HUES6 (cell line): ENCODE data around the gene REXO5.

Experiments used
- H3K27ac ChIP-seq: 2 replicates; pipeline ENCODE4 v1.7.0; 2013; ENCODE audit warnings: low read depth, mild to moderate bottlenecking, low read length, inconsistent platforms
- H3K27me3 ChIP-seq: 2 replicates; pipeline ENCODE4 v1.6.1; 2013; ENCODE audit warnings: low read length; ENCODE audit not compliant: control insufficient read depth, insufficient read depth
- H3K36me3 ChIP-seq: 2 replicates; pipeline ENCODE4 v1.6.1; 2013; ENCODE audit warnings: low read length; ENCODE audit not compliant: control insufficient read depth, insufficient read depth
- H3K4me1 ChIP-seq: 2 replicates; pipeline ENCODE4 v1.6.1; 2013; ENCODE audit warnings: low read length; ENCODE audit not compliant: control insufficient read depth, insufficient read depth
- H3K4me3 ChIP-seq: 2 replicates; pipeline ENCODE4 v1.5.1; 2013; ENCODE audit warnings: low read depth, low read length
- H3K9ac ChIP-seq: one replicate; pipeline ENCODE4 v1.6.1; 2013; ENCODE audit warnings: mild to moderate bottlenecking, low read length
- H3K9me3 ChIP-seq: 2 replicates; pipeline ENCODE4 v1.6.1; 2013; ENCODE audit warnings: low read depth, low read length; ENCODE audit not compliant: control insufficient read depth, insufficient read depth

The REXO5 gene

DNA sequence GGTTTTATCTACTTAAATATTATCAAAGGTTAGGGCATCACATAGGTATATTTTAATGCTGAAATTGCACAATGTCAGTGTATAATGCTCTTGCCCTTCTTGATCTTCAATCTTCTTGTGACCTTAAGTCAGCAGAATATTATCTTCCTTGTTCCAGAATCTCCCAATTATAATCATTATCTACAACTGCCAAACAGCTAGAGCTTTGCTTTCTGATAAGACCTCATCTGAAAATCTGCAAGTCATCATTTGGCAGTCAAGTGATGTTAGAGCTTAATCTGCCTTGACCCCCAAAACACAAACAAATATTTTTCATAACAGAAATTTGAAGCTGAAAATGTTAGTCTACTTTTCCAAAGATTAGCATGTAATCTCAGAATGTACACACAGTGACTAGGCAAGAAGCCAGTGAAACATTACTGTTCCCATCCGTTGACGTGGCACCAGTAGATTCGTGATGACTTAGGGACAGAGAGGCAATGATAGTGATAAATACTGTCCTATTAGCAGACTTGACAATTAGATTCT, 19.8 kb downstream of the REXO5 start:
- peaks cover 54% of the 10 kb centered on the region for H3K36me3 ChIP-seq
- H3K4me1 ChIP-seq: no peaks in the 10 kb centered on the region
- no peak overlapping the region for H3K27ac ChIP-seq
- no peak overlapping the region for H3K9ac ChIP-seq
- no peak overlapping the region for H3K4me3 ChIP-seq
- no peaks in the 10 kb centered on the region for H3K9me3 ChIP-seq
- no peaks in the 10 kb centered on the region for H3K27me3 ChIP-seq

DNA sequence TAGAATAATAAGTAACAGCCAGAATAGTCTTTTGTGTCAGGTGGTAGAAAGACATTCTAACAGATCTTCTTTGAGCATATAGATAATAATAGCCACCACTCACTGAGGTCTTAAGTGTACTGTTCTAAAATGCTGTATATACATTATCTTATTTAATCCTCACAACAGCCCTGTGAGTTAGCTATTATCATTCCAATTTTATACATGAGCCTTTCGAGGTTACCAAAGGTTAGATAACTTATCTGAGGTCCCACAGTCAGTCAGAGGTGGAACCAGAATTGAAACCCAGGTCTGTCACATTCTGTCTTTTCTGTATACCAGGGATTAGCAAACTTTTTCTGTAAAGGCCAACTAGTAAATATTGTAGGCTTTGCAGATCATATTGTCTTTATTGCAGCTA, 23.2 kb downstream of the REXO5 start:
- H3K36me3 ChIP-seq: peaks cover 55% of the 10 kb centered on the region
- H3K9me3 ChIP-seq: no peaks in the 10 kb centered on the region
- no peak overlapping the region for H3K27ac ChIP-seq
- H3K27me3 ChIP-seq: no peaks in the 10 kb centered on the region
- H3K4me1 ChIP-seq: no peaks in the 10 kb centered on the region
- no peak overlapping the region for H3K9ac ChIP-seq
- no peak overlapping the region for H3K4me3 ChIP-seq

DNA sequence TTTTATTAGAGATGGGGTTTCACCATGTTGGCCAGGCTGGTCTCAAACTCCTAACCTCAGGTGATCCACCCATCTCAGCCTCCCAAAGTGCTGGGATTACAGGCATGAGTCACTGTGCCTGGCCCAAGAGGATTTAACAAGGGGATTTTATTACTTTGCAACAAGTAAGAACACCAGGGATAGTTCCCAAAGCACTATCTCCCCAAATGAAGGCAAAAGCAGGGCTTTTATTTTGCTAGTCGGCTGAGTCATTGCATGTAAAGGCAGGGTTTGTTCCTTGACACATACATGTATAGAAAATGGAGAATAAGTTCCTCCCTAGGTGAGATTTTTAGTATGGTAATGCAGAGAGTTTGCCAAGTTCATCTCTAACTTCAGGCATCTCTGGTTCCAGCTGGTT, 24.0 kb downstream of the REXO5 start:
- Histone ChIP-seq H3K9ac (no peak overlapping the region), H3K36me3 (peaks cover 53% of the 10 kb centered on the region), H3K4me1 (no peaks in the 10 kb centered on the region), H3K4me3 (no peak overlapping the region), H3K27me3 (no peaks in the 10 kb centered on the region), H3K27ac (no peak overlapping the region), H3K9me3 (no peaks in the 10 kb centered on the region)

DNA sequence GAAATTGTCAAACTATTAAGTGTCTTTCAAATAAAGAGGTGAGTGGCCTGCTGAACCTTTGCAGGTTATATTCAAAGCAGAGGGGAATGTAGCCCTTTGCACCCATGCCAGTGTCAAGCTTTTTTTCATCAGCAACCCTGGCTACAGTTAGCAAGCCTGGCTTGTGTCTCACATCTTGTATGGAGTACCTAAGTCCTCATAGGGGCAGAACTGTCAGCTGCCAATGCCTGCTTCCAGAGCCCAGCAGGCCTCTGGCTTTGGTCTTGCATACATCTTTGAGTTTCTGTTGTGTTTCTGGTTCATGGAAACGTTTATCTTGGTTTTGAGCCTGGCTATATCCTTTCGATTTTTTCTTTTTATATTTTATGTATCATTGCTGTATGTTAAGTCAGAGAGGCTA, 26.8 kb downstream of the REXO5 start:
- no peak overlapping the region for H3K4me3 ChIP-seq
- H3K27ac ChIP-seq: no peak overlapping the region
- peaks cover 51% of the 10 kb centered on the region for H3K36me3 ChIP-seq
- no peak overlapping the region for H3K9ac ChIP-seq
- H3K9me3 ChIP-seq: 0 out of 2 replicates have a peak, but pooled peaks cover 5% of the 10 kb centered on the region
- no peaks in the 10 kb centered on the region for H3K27me3 ChIP-seq
- H3K4me1 ChIP-seq: no peaks in the 10 kb centered on the region

DNA sequence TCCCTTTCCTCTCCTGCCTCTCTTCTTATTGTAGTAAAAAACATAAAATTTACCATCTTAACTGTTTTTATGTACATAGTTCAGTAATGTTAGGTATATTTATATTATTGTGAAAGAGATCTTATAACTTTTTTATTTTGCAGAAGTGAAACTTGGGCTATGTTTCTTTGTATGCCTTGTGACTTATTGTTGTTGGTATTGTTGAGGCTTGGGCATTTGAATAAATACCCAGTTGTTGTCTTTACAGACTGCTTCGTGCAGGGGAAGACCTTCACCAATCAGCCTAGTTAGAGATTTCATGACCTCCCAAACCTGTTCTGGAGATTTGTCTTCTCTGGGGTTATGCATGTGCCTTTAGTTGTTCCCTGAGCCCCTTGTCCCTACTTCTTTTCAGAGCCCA, 31.9 kb downstream of the REXO5 start:
- H3K9me3 ChIP-seq: 0 out of 2 replicates have a peak, but pooled peaks cover 5% of the 10 kb centered on the region
- H3K9ac ChIP-seq: no peak overlapping the region
- no peaks in the 10 kb centered on the region for H3K4me1 ChIP-seq
- H3K4me3 ChIP-seq: no peak overlapping the region
- no peak overlapping the region for H3K27ac ChIP-seq
- H3K36me3 ChIP-seq: peaks cover 52% of the 10 kb centered on the region
- H3K27me3 ChIP-seq: no peaks in the 10 kb centered on the region

DNA sequence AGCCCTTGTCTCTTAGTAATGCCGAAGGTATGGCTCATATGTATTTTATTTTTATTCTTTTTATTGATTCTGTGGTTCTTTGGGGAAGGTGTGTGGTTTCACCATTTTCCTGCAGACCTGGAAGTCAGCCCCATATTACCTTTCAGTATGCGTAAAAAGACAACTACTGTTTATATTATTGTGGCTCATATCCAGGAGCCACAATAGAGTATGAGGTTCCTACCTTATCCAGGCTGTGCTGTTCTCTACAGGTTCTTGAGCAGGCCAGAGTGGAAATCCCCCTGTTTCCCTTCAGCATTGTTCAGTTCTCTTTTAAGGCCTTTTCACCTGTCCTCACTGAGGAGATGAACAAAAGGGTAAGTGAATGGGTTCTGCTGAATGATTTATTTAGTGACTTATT, 33.2 kb downstream of the REXO5 start:
- Histone ChIP-seq H3K36me3 (peaks cover 48% of the 10 kb centered on the region), H3K9me3 (0 out of 2 replicates have a peak, but pooled peaks cover 5% of the 10 kb centered on the region), H3K4me1 (no peaks in the 10 kb centered on the region), H3K9ac (no peak overlapping the region), H3K27ac (no peak overlapping the region), H3K27me3 (no peaks in the 10 kb centered on the region), H3K4me3 (no peak overlapping the region)

DNA sequence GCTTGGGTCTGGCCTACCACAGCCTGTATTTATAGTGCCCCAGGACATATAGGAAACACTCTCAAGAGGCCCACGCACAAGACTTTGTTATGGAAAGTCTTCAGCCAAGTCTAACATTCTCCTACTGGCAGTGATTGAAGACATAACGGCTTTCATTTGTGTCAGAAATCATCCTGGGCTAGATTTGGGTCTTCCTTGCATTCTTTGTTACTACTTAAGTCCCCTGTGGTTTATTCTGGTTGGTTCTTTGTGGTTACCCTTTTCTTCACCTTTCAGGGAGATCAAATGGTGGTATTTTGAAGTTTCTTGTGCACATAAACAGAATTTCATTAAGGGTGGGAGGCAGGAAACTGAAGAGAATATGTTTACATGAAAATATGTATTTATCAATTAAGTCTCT, 37.7 kb downstream of the REXO5 start:
- Histone ChIP-seq H3K27ac (0 out of 2 replicates have a peak overlapping the region, but pooled peaks have one; percentile 23), H3K9me3 (no peaks in the 10 kb centered on the region), H3K9ac (no peak overlapping the region), H3K4me3 (no peak overlapping the region), H3K4me1 (no peaks in the 10 kb centered on the region), H3K27me3 (no peaks in the 10 kb centered on the region), H3K36me3 (peaks cover 40% of the 10 kb centered on the region)

DNA sequence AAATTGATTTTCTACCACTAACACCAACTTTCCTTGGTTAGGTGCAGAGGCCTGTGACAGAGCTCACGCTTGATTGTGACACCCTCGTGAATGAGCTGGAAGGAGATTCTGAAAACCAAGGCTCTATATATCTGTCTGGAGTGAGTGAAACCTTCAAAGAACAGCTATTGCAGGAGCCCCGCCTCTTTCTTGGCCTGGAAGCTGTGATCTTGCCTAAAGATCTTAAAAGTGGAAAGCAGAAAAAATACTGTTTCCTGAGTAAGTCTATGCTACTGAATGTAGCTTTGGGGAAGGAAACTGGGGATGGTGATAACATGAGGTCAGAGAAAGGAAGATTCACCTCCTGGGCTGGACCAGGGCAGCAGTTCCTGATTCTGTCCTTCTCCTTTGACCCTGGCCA, 38.3 kb downstream of the REXO5 start:
- Histone ChIP-seq H3K4me1 (no peaks in the 10 kb centered on the region), H3K9ac (no peak overlapping the region), H3K4me3 (no peak overlapping the region), H3K27ac (no peak overlapping the region), H3K36me3 (peaks cover 38% of the 10 kb centered on the region), H3K27me3 (no peaks in the 10 kb centered on the region), H3K9me3 (no peaks in the 10 kb centered on the region)

DNA sequence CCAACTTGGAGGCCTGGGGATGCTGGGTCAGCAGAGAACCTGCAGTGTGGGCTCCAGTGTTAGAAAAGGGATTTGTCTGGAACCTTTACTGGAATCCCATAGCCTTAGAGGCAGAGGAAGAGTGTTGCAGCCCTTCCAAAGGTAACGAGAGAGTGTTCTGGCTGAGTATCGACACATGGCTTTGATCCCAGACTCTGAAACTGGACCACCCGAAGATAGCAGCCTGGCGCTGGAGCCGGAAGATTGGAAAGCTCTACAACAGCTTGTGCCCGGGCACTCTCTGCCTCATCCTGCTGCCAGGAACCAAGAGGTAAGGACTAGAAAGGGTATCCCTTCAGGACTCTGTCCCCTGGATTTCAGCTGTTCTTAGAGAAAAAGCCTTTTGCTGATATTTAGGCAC, 39.7 kb downstream of the REXO5 start:
- Histone ChIP-seq H3K36me3 (peaks cover 30% of the 10 kb centered on the region), H3K27me3 (no peaks in the 10 kb centered on the region), H3K4me1 (no peaks in the 10 kb centered on the region), H3K9me3 (no peaks in the 10 kb centered on the region), H3K9ac (no peak overlapping the region), H3K27ac (no peak overlapping the region), H3K4me3 (no peak overlapping the region)

DNA sequence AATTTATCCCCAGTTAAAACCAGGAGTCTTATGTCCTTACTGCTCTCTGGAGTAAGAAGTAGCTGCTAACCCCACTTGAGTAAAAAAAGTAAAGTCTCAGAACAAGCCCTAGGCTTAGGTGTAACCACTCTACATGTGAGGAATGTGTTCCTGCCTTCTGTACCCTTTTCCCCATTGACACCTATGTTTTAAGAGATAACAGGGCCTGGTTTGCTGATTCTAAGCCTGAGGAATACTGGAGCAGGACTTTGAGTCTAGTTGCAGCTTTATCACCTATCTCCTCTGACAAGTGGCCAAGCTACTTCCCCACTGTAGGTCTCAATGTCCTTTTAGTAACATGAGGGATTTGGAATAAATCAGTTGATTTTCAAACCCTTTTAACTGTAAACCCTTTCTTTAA, 40.2 kb downstream of the REXO5 start:
- Histone ChIP-seq H3K4me3 (no peak overlapping the region), H3K4me1 (no peaks in the 10 kb centered on the region), H3K27ac (no peak overlapping the region), H3K9ac (no peak overlapping the region), H3K27me3 (no peaks in the 10 kb centered on the region), H3K36me3 (peaks cover 30% of the 10 kb centered on the region), H3K9me3 (no peaks in the 10 kb centered on the region)

DNA sequence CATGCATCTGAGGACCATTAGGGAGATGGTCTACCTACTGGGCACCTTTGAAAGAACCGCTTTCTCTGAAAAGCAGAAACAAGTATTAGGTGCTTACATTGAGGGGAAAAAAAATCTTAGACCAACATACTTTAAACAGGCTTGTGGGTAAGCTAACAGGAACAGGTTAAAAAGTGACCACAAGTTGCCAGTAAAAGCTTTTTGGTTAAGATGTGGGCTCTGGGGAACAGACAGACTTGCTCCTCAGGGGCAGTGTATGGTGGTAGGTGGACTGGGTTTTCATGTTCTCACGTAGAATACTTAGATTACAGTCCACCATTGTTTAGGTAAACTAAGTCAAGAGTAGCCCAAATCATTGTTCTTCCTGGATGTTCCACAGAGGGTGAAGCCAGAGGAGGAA, 41.2 kb downstream of the REXO5 start:
- no peaks in the 10 kb centered on the region for H3K4me1 ChIP-seq
- no peak overlapping the region for H3K9ac ChIP-seq
- H3K27ac ChIP-seq: no peak overlapping the region
- peaks cover 24% of the 10 kb centered on the region for H3K36me3 ChIP-seq
- no peaks in the 10 kb centered on the region for H3K9me3 ChIP-seq
- no peaks in the 10 kb centered on the region for H3K27me3 ChIP-seq
- H3K4me3 ChIP-seq: no peak overlapping the region
